GM18858 (cell line): ENCODE data around the gene MCUR1.

Experiments used
- ATAC-seq: cut with Tn5 transposase; IDR thresholded peaks from one replicate; pipeline ENCODE4 v1.9.1; 2021; ENCODE audit not compliant: unreplicated experiment

The MCUR1 gene

DNA sequence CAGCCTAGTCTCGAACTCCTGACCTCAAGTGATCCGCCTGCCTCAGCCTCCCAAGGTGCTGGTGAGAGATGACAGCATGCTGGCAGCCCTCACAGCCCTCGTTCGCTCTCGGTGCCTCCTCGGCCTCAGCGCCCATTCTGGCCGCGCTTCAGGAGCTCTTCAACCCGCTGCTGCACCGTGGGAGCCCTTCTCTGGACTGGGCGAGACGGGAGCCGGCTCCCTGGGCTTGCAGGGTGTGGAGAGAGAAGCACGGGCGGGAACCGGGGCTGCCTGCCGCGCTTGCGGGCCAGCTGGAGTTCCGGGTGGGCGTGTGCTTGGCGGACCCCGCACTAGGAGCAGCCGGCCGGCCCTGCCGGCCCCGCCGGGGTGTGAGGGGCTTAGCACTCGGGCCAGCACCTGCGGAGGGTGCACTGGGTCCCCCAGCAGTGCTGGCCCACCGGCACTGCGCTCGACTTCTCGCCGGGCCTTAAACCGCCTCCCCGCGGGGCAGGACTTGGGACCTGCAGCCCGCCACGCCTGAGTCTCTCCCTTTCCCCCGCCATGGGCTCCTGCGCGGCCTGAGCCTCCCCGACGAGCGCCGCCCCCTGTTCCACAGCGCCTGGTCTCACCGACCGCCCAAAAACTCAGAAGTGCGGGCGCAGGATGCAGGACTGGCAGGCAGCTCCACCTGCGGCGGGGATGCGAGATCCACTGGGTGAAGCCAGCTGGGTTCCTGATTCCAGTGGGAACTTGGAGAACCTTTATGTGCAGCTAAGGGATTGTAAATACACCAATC, 71.2 kb downstream of the MCUR1 start:
- ATAC-seq = no peak

DNA sequence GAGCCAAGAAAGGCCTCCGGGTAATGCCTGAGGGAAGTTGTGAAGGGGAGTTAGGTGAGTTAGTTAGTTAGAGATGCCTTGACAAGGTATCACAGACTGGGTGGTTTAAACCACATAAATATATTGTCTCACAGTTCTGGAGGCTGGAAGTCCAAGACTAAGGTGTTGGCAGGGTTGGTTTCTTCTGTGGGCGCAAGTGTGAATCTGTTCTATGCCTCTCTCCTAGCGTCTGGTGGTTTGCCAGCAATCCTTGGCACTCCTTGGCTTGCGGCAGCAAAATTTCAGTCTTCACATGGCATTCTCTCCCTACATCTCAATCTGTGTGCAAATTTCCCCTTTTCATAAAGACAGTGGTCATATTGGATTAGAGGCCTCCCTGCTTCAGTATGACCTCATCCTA, 73.0 kb downstream of the MCUR1 start:
- ATAC-seq = no peak
